NCI-H82 treated with DMSO at 0.1 percent for 48 hours (cell line): Measurements from ENCODE around the gene LPCAT4.
A peak's percentile ranks its signal among the peaks of the same experiment; 100 is the strongest.
"Not testable (repeated sequence)": the region's sequence is repeated elsewhere in the genome, so short reads cannot be mapped to it uniquely, and the experiment has no call there.

Source experiments
- DNase-seq: peaks from one replicate; lab custom pipeline; 2025; ENCODE audit not compliant: unreplicated experiment; lab: John Stamatoyannopoulos, UW

Gene LPCAT4, protein sequence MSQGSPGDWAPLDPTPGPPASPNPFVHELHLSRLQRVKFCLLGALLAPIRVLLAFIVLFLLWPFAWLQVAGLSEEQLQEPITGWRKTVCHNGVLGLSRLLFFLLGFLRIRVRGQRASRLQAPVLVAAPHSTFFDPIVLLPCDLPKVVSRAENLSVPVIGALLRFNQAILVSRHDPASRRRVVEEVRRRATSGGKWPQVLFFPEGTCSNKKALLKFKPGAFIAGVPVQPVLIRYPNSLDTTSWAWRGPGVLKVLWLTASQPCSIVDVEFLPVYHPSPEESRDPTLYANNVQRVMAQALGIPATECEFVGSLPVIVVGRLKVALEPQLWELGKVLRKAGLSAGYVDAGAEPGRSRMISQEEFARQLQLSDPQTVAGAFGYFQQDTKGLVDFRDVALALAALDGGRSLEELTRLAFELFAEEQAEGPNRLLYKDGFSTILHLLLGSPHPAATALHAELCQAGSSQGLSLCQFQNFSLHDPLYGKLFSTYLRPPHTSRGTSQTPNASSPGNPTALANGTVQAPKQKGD

GRCh38 chr15:34367101-34368081 is at the start of gene LPCAT4:
Gene LPCAT4 (minus strand): TSS chr15:34367196. CDS start chr15:34367100, 96 bp downstream.
- DNase-seq = peak; percentile 61

- DNase-seq = not testable (repeated sequence)
Observed at GRCh38 chr15:34409511-34409910, 42.5 kb upstream of the LPCAT4 start.

DNA sequence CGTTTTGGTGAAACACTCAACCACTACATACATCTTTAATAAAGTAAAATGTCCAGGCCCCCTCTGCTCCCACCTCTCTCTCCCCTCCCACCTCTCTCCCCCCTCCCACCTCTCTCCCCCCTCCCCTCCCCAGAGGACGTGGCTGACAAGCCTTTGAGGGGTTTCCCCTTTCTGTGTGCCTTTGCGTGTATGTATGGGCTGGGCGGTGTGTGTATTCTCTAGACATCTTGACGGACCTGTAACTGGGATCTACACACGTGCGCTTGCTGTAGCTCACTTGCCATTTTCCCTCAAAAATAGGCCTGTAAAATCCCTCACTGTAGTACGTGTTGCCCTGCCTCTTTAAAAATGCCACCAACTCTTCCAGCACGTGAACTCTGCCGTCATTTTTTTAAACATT is 42.0 kb upstream of the LPCAT4 start:
- not testable (repeated sequence) for DNase-seq

- not testable (repeated sequence) for DNase-seq
Observed at GRCh38 chr15:34403899-34404298, 36.9 kb upstream of the LPCAT4 start.

GRCh38 chr15:34403160-34403598 is 36.2 kb upstream of the LPCAT4 start:
- DNase-seq = not testable (repeated sequence)

- not testable (repeated sequence) for DNase-seq
Observed at GRCh38 chr15:34397637-34398259, 30.8 kb upstream of the LPCAT4 start.

- DNase-seq = not testable (repeated sequence)
Observed at GRCh38 chr15:34392981-34393380, 26.0 kb upstream of the LPCAT4 start.

DNA sequence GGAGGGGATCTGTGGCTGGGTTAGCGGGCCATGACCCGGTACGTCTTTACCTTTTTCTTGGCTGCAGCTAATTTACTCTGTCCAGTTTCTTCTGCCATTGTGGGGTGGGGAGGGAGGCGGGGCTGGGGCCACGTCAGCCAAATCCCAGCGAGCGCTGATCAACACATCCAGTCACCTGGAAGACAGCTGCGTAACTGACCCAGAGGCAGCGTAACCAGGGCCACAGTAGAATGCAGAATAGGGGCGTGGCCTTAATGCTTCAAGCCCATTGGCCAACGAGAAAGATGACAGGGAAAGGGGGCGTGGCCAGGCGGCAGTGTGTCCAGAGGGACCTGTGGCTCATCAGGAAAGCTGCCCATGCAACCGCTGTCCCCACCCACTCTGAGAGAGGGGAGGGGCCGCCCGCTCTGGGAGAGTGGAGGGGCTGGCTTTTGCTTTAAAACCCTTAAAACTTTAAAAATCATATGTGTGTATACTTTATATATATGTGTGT is 22.6 kb upstream of the LPCAT4 start:
- not testable (repeated sequence) for DNase-seq

GRCh38 chr15:34381829-34382521 is 15.0 kb upstream of the LPCAT4 start:
- DNase-seq = not testable (repeated sequence)

DNA sequence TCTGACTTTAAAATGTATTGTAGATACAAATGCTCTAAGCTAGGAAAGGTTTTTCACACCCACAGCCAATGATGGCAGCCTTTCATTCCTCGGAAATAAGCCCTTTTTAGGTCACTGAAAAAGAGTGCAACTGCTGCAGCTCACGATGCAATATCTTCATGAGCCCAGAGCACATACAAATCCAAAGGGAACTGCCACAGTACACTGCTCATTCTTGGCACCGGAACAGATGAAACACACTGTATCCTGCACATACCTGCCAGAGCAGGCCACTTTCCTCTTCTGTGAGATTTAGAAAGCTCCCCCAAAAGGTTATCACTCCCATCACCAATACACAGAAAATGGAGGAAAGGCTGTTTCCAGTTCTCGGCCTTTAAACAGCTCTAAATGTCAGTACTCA is 13.5 kb upstream of the LPCAT4 start:
- DNase-seq = not testable (repeated sequence)

DNA sequence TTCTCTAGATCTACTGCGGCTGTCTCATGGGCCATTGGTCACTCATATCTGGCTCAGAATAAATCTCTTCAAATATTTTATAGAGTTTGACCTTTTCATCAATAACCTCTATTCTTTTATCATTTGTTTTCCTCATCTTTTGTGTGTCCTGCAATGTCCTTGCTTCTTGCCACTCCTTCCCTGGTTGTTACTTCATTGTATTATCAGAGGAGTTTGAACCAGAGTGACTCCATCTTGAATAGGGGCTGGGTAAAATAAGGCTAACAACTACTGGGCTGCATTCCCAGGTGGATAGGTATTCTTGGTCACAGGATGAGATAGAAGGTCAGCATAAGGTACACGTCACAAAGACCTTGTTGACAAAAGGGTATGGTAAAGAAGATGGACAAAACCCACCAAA is 9.9 kb upstream of the LPCAT4 start:
- no peak for DNase-seq

GRCh38 chr15:34375541-34375940 is 8.5 kb upstream of the LPCAT4 start:
- not testable (repeated sequence) for DNase-seq

DNA sequence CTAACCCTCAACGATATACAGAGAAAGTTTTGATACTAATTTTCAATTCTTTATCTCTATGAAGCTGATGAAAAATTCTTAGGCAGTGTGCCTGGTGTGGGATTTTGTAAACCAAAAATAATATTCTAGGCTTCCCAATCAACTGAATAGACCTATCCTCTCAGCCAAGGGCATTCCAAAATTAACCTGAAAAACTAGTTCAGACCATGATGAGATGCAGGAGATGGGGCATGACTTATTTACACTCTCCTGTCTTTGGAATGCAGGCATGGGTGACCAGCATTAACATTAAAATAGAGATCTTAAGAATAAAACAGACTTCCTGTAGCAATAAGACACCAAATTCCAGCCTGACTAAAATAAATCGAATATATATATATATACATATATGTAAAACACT is 7.8 kb upstream of the LPCAT4 start:
- DNase-seq = no peak

DNA sequence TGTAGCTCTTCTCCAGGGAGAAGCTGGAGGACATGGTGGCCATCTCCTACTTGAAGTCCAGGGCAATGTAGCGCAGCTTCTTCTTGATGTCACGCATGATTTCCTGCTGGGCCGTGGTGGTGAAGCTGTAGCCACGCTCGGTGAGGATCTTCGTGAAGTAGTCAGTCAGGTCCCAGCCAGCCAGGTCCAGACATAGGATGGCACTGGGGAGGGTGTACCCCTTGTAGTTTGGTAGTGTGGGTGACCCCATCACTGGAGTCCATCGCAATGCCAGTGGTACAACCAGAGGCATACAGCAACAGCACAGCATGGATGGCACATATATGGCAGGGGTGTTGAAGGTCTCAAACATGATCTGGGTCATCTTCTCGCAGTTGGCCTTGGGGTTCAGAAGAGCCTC is 7.0 kb upstream of the LPCAT4 start:
- DNase-seq = no peak

- no peak for DNase-seq
Observed at GRCh38 chr15:34370643-34371042, 3.6 kb upstream of the LPCAT4 start.

GRCh38 chr15:34370129-34370528 is 3.1 kb upstream of the LPCAT4 start:
- no peak for DNase-seq

- peak; percentile 26 for DNase-seq
Observed at GRCh38 chr15:34366271-34367065, 528 bp downstream of the LPCAT4 start.

DNA sequence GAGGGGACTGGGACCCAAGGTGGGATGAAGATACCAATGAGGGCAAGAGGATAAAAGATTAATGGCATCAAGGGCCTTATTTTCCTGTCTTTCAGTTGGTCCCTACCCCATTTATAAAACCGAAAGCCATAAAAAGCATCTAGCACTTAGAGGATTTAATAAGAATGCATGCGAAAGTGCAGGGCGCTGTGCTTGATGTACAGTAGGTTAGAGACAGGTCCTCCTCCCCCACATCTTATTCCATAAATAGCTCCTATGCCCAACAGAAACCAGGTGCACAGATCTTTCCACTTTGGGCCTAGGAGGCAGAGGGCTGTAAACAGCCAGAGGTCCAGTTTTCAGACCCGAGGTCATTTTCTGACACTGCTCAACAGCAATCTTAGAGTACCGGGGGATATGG is 1.2 kb downstream of the LPCAT4 start:
- DNase-seq = no peak

DNA sequence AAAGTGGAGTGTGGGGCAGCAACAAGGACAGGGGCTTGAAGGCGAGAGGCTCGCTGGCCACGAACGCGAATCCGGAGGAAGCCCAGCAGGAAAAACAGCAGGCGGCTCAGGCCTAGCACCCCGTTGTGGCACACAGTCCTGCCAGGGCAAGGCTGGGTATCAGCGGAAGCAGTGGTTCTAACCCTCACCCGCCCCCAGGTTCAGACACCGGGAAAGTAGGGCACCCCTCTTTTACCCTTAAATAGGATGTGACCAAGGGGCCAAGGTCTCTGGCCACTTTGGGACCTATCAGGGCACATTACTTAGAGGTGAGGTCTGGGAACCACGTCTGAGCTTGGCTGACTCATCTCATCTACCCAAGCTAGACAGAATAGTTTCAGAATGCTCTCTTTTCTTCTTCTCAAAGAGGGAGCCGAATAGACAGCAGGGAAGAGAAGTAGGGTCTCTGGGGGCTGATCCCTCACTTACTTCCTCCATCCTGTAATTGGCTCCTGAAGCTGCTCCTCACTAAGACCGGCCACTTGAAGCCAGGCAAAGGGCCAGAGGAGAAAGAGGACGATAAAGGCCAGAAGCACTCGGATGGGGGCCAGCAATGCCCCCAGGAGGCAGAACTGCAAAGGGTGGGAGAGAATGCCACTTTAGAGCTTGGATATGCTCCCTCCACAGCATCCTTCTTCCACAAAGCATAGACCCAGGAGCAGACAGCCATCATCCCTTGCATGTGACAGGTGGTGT is 1.7 kb downstream of the LPCAT4 start:
- no peak for DNase-seq
